HCT116 (cell line): ENCODE data around the gene CROCC. TPM values are rescaled to one million over a fixed set of nuclear protein-coding genes. Genes with fewer than 3 reads are reported as not detected.

Source experiments
- ATAC-seq: fragments of 200-7000 bp; cut with Tn5 transposase; 2 replicates; pipeline ENCODE4 v1.9.1; 2020; ENCODE audit warnings: mild to moderate bottlenecking, moderate library complexity
- BruUV-seq: library from RNA; stranded (reverse); fragments of 400-500 nt; replicated peaks from 2 replicates; lab custom pipeline; 2021; lab: Mats Ljungman, UMichigan
- CTCF ChIA-PET: fragments of 300-600 bp; sonication (Branson Sonifier 250); formaldehyde crosslinking; loops from one replicate; lab custom pipeline; 2021; ENCODE audit warnings: antibody characterized with exemption; lab: Charles Lee
- POLR2A ChIA-PET: fragments of 300-600, 350-600 bp; sonication (Branson Sonifier 250); formaldehyde crosslinking; loops from one replicate; lab custom pipeline; 2021; ENCODE audit warnings: antibody characterized with exemption; lab: Charles Lee
- RAD21 ChIA-PET, 2 experiments: fragments of 300-600 bp; sonication (Branson Sonifier 250); formaldehyde crosslinking; loops; one replicate each; lab custom pipeline; 2023; ENCODE audit warnings: low total read pairs in 2 of 2; ENCODE audit not compliant: uncharacterized antibody in 2 of 2, unreplicated experiment in 2 of 2, low non-redundant PET in 1 of 2; lab: Charles Lee
- DNase-seq: peaks from one replicate; pipeline ENCODE4 v3.0.0-alpha.2; 2010; ENCODE audit warnings: low read depth, low spot score
- H2AFZ ChIP-seq: fragments of 200-600 bp; shearing (Covaris generic), sonication (generic); 2 replicates; pipeline ENCODE4 v1.6.1; 2017; ENCODE audit warnings: low read depth, mixed run types, mixed read lengths, antibody characterized with exemption, low read length; ENCODE audit not compliant: poor library complexity, severe bottlenecking
- H3K27ac ChIP-seq: 2 replicates; pipeline ENCODE4 v1.5.1; 2012; ENCODE audit warnings: low read depth, low read length
- H3K27me3 ChIP-seq: fragments of 200-600 bp; sonication (generic); 2 replicates; pipeline ENCODE4 v1.6.1; 2016; ENCODE audit warnings: mixed run types, low read length, mixed read lengths; ENCODE audit not compliant: insufficient read depth
- H3K36me3 ChIP-seq, 2 experiments: fragments of 200-500 bp in 1 of 2; fragments of 200-600 bp in 1 of 2; sonication (Bioruptor generic) in 1 of 2; sonication (generic) in 1 of 2; 2 replicates each; pipeline versions ENCODE4 v1.5.1 to v1.6.1; 2014 to 2016; ENCODE audit warnings: low read length in 2 of 2, inconsistent platforms in 1 of 2, mixed read lengths in 1 of 2, mixed run types in 1 of 2; ENCODE audit not compliant: insufficient read depth in 2 of 2, control insufficient read depth in 1 of 2
- H3K4me1 ChIP-seq, 2 experiments: fragments of 200-600 bp in 1 of 2; sonication (generic) in 1 of 2; 2 replicates each; pipeline versions ENCODE4 v1.5.1 to v1.6.1; 2012 to 2017; ENCODE audit warnings: low read length in 2 of 2, inconsistent platforms in 1 of 2, mild to moderate bottlenecking in 1 of 2, mixed read lengths in 1 of 2, mixed run types in 1 of 2, moderate library complexity in 1 of 2; ENCODE audit not compliant: insufficient read depth in 2 of 2, control insufficient read depth in 1 of 2
- H3K4me2 ChIP-seq: fragments of 200-600 bp; sonication (generic); 2 replicates; pipeline ENCODE4 v1.6.1; 2017; ENCODE audit warnings: mixed run types, low read length, mixed read lengths
- H3K4me3 ChIP-seq, 2 experiments: fragments of 200-600 bp in 1 of 2; sonication (generic) in 1 of 2; replicated peaks in 1 of 2; 2 replicates each; pipeline ENCODE4 v1.5.1; 2011 to 2016; ENCODE audit warnings: low read length in 2 of 2, control low read depth in 1 of 2, low read depth in 1 of 2, mild to moderate bottlenecking in 1 of 2, mixed read lengths in 1 of 2, mixed run types in 1 of 2
- H3K79me2 ChIP-seq: fragments of 200-600 bp; sonication (generic); 2 replicates; pipeline ENCODE4 v1.6.1; 2017; ENCODE audit warnings: mild to moderate bottlenecking, mixed run types, low read length, moderate library complexity, mixed read lengths; ENCODE audit not compliant: insufficient read depth
- H3K9ac ChIP-seq: fragments of 200-600 bp; sonication (generic); 2 replicates; pipeline ENCODE4 v1.6.1; 2016; ENCODE audit warnings: low read length, mixed read lengths
- H3K9me2 ChIP-seq: fragments of 200-600 bp; sonication (generic), shearing (Covaris generic); 2 replicates; pipeline ENCODE4 v1.6.1; 2017; ENCODE audit warnings: mixed run types, mild to moderate bottlenecking, moderate library complexity; ENCODE audit not compliant: insufficient read depth
- H3K9me3 ChIP-seq, 2 experiments: fragments of 200-500 bp in 1 of 2; fragments of 200-600 bp in 1 of 2; sonication (Bioruptor generic) in 1 of 2; sonication (generic) in 1 of 2; 2 replicates each; pipeline ENCODE4 v1.6.1; 2014 to 2017; ENCODE audit warnings: low read length in 2 of 2, mixed read lengths in 2 of 2, inconsistent platforms in 1 of 2, low read depth in 1 of 2, mild to moderate bottlenecking in 1 of 2, mixed run types in 1 of 2, moderate library complexity in 1 of 2; ENCODE audit not compliant: control insufficient read depth in 1 of 2, insufficient read depth in 1 of 2
- H4K20me1 ChIP-seq: fragments of 200-600 bp; sonication (generic), shearing (Covaris generic); 2 replicates; pipeline ENCODE4 v1.6.1; 2017; ENCODE audit warnings: mixed run types, mild to moderate bottlenecking, moderate library complexity; ENCODE audit not compliant: insufficient read depth
- CBX3 ChIP-seq: IDR thresholded peaks from 2 replicates; pipeline ENCODE4 v1.6.1; 2012; ENCODE audit warnings: low read depth
- JUND ChIP-seq: IDR thresholded peaks from 2 replicates; pipeline ENCODE4 v1.6.1; 2012
- POLR2A ChIP-seq: IDR thresholded peaks from 2 replicates; pipeline ENCODE4 v1.7.0; 2011; ENCODE audit warnings: borderline replicate concordance; ENCODE audit not compliant: insufficient read depth, insufficient read length; ENCODE audit errors: extremely low read depth
- POLR2AphosphoS5 ChIP-seq: IDR thresholded peaks from 2 replicates; pipeline ENCODE4 v1.6.1; 2011; ENCODE audit warnings: mild to moderate bottlenecking, low read depth, low read length, moderate library complexity
- SIN3A ChIP-seq: IDR thresholded peaks from 2 replicates; pipeline ENCODE4 v1.6.1; 2012; ENCODE audit warnings: low read depth
- SP1 ChIP-seq: IDR thresholded peaks from 2 replicates; pipeline ENCODE4 v1.6.1; 2012; ENCODE audit warnings: low read depth
- SRF ChIP-seq: IDR thresholded peaks from 2 replicates; pipeline ENCODE4 v1.6.1; 2012; ENCODE audit warnings: low read depth
- TCF7L2 ChIP-seq: IDR thresholded peaks from 2 replicates; pipeline ENCODE4 v1.7.0; 2011; ENCODE audit warnings: borderline replicate concordance, inconsistent platforms; ENCODE audit not compliant: insufficient read depth, insufficient read length; ENCODE audit errors: extremely low read depth
- YY1 ChIP-seq: IDR thresholded peaks from 2 replicates; pipeline ENCODE4 v1.6.1; 2011; ENCODE audit warnings: low read length, low read depth, moderate library complexity, mild to moderate bottlenecking; ENCODE audit not compliant: insufficient replicate concordance; ENCODE audit errors: extremely low read depth
- ZFX ChIP-seq: fragments of 450-650 bp; IDR thresholded peaks from 2 replicates; pipeline ENCODE4 v1.6.1; 2017
- ZNF274 ChIP-seq: fragments of 200-500 bp; sonication (Bioruptor generic); IDR thresholded peaks from 2 replicates; pipeline ENCODE4 v1.6.1; 2014; ENCODE audit warnings: mild to moderate bottlenecking, low read depth, low read length, inconsistent platforms
- intact Hi-C: fragments of 100-400 bp; cut with micrococcal nuclease; formaldehyde crosslinking; loops from 2 replicates; pipeline ENCODE4 v1.10.0; 2022
- total RNA-seq: library from RNA; stranded (reverse); gene quantifications from one replicate; pipeline ENCODE4 v1.2.1, GENCODE V29; 2021; ENCODE audit not compliant: unreplicated experiment
- TF ChIP-seq, protein P1 (sequence below): IDR thresholded peaks from 2 replicates; pipeline ENCODE4 v1.6.1; 2012
- TF ChIP-seq, protein P2 (sequence below): IDR thresholded peaks from 2 replicates; pipeline ENCODE4 v1.6.1; 2012; ENCODE audit warnings: low read depth

CROCC gene
- total RNA-seq, 1 experiment from 2014 or later = 30.1 TPM

DNA sequence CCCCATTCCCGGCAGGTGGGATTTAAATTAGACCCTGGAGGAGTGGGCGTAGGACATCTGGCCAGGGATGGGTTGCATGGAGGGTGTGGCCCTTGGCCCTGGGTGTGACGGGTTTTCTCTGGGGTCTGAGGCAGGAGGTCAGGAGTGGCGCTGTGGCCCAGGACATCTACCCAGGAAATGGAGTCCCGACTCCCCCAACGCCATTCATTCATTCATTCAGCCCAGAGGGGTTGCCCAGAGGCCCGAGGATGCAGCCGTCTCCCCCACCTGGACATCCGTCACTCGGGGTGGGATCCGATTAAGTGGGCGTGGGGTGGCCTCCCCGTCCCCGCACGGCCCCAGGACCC lies 89.3 kb downstream of the CROCC start:
- Histone ChIP-seq H3K4me2 (peak overlapping the region; percentile 99), H3K27ac (peak overlapping the region; percentile 70; the same call in 1 of the 2 replicates), H3K36me3 (no peaks in the 10 kb centered on the region), H3K9me2 (no peaks in the 10 kb centered on the region), H3K4me3 (peak overlapping the region; percentile 81 to 94), H3K9me3 (no peaks in the 10 kb centered on the region), H3K9ac (peak overlapping the region; percentile 78), H2AFZ (no peak overlapping the region), H3K27me3 (no peaks in the 10 kb centered on the region), H3K79me2 (no peaks in the 10 kb centered on the region), H3K4me1 (peaks cover 17 to 35% of the 10 kb centered on the region in 2 experiments), H4K20me1 (no peaks in the 10 kb centered on the region)
- POLR2A ChIA-PET = no interaction called here
- CTCF ChIA-PET = no interaction called here
- no TSS peak for BruUV-seq
- RAD21 ChIA-PET = no interaction called here
- DNase-seq (no peak), ATAC-seq (peak; percentile 7)
- intact Hi-C loops = loop anchor here (5.0 kb wide), 2 partner anchors 36 to 49 kb away; no protein-coding TSS in a partner anchor
- TF ChIP-seq SIN3A (no peak), YY1 (no peak), ZNF274 (no peak), JUND (no peak), SRF (no peak)

DNA sequence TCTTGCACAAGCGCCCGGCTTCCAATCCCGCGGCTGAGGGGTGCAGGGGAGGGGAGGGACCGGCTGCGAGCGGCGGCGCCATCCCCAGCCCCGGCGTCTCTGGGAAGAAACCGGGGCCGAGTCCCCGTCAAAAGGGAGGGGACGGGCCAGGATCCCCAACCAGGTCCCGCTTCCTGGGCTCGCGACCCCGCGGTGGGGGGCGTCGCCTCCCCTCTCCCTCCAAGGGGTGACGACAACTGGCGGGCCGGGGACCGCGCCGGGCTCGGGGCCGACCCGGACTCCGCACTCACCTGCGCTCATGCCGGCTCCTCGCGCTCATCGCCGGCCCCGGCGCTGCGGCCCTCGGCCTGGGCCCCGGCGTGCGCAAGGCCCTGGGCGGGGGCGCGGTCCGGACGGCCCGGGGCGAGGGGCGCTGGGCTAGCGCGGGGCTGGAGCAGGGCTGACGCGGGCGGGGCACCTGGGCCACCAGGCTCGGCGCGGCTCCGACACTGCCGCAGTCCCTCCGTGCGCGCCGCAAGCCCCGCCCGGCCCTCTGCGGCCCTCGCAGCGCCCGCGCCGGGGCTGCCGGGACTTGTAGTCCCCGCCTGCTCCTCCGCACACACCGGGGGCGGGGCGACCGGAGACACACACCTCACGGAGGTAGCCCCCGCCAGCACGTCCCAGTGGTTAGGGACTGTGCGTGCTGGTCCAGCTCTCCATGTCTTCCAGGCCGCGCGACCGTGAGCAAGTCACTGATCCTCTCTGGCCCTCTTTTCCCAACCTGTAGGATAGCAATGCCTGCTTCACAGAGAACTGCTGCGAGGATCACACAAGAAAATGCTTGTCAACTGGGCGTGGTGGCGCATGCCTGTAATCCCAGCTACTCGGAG lies 89.9 kb downstream of the CROCC start, which contains the start of gene ATP13A2:
Gene ATP13A2, minus strand, starts transcription at position 490 of the 869 bp plus-strand sequence. Its CDS starts 190 bp downstream, at position 300.
- no TSS peak for BruUV-seq
- DNase-seq = peak; percentile 67
- ChIA-PET CTCF (no interaction called here), RAD21 (interaction anchor here in 1 of 2 experiments (0.5 kb wide), 1 partner anchor 60 kb away, joined by 7 read pairs; no protein-coding TSS in a partner anchor), POLR2A (interaction anchor here (0.8 kb wide), 1 partner anchor 15 kb away, joined by 4 read pairs; no protein-coding TSS in a partner anchor)
- Histone ChIP-seq H3K4me2 (peak within 1 kb of the TSS; percentile 99), H3K9ac (peak within 1 kb of the TSS; percentile 78), H3K36me3 (no peaks in the 10 kb centered on the region), H3K9me3 (no peaks in the 10 kb centered on the region), H3K27ac (peak within 1 kb of the TSS; percentile 70; the same call in 1 of the 2 replicates), H3K79me2 (no peaks in the 10 kb centered on the region), H3K9me2 (no peaks in the 10 kb centered on the region), H3K4me3 (peak within 1 kb of the TSS; percentile 81 to 94), H3K27me3 (no peaks in the 10 kb centered on the region), H3K4me1 (peaks cover 17 to 40% of the 10 kb centered on the region in 2 experiments), H2AFZ (peak within 1 kb of the TSS; percentile 68), H4K20me1 (no peaks in the 10 kb centered on the region)
- TF ChIP-seq TCF7L2 = peak; percentile 48
- TF ChIP-seq POLR2AphosphoS5 = peak; percentile 67
- peak; percentile 75 for TF ChIP-seq YY1
- peak; percentile 42; the same call in 1 of the 2 replicates for TF ChIP-seq SP1
- peak; percentile 91; the same call in 1 of the 2 replicates for TF ChIP-seq ZFX
- TF ChIP-seq, protein P1, sequence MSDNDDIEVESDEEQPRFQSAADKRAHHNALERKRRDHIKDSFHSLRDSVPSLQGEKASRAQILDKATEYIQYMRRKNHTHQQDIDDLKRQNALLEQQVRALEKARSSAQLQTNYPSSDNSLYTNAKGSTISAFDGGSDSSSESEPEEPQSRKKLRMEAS = no peak
- TF ChIP-seq CBX3 = peak; percentile 32; the same call in 1 of the 2 replicates
- TF ChIP-seq, protein P2, sequence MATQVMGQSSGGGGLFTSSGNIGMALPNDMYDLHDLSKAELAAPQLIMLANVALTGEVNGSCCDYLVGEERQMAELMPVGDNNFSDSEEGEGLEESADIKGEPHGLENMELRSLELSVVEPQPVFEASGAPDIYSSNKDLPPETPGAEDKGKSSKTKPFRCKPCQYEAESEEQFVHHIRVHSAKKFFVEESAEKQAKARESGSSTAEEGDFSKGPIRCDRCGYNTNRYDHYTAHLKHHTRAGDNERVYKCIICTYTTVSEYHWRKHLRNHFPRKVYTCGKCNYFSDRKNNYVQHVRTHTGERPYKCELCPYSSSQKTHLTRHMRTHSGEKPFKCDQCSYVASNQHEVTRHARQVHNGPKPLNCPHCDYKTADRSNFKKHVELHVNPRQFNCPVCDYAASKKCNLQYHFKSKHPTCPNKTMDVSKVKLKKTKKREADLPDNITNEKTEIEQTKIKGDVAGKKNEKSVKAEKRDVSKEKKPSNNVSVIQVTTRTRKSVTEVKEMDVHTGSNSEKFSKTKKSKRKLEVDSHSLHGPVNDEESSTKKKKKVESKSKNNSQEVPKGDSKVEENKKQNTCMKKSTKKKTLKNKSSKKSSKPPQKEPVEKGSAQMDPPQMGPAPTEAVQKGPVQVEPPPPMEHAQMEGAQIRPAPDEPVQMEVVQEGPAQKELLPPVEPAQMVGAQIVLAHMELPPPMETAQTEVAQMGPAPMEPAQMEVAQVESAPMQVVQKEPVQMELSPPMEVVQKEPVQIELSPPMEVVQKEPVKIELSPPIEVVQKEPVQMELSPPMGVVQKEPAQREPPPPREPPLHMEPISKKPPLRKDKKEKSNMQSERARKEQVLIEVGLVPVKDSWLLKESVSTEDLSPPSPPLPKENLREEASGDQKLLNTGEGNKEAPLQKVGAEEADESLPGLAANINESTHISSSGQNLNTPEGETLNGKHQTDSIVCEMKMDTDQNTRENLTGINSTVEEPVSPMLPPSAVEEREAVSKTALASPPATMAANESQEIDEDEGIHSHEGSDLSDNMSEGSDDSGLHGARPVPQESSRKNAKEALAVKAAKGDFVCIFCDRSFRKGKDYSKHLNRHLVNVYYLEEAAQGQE = no peak
- TF ChIP-seq POLR2A = peak; percentile 51
- ATAC-seq = peak; percentile 97
- intact Hi-C loops = loop anchor here (5.0 kb wide), 2 partner anchors 36 to 49 kb away; no protein-coding TSS in a partner anchor
